H1 (cell line): Measurements from ENCODE around the gene C17orf50. TPM values are rescaled to one million over a fixed set of nuclear protein-coding genes. Genes with fewer than 3 reads are reported as not detected.
A peak's percentile ranks its signal among the peaks of the same experiment; 100 is the strongest.

Experiments used
- HDAC6 ChIP-seq: IDR thresholded peaks from one replicate; pipeline ENCODE4 v1.7.1; 2012; ENCODE audit warnings: low read depth, mild to moderate bottlenecking, inconsistent platforms, low read length, moderate library complexity
- POLR2A ChIP-seq, 2 experiments: IDR thresholded peaks; 1 replicate in 1 of 2; 2 replicates in 1 of 2; pipeline ENCODE4 v1.6.1; 2011; ENCODE audit warnings: low read depth in 2 of 2, low read length in 2 of 2, mild to moderate bottlenecking in 2 of 2; ENCODE audit errors: control extremely low read depth in 1 of 2
- RXRA ChIP-seq: IDR thresholded peaks from 2 replicates; pipeline ENCODE4 v1.6.1; 2011; ENCODE audit warnings: low read depth, mild to moderate bottlenecking, low read length, moderate library complexity; ENCODE audit not compliant: insufficient read depth
- polyA plus RNA-seq, 7 experiments: library from polyadenylated mRNA; depleted of rRNA in 3 of 7; stranded (reverse) in 5 of 7; unstranded in 2 of 7; fragments of >200 nt in 5 of 7; fragments of 200-250 nt in 2 of 7; gene quantifications; 1 replicate in 5 of 7; 2 replicates in 1 of 7; 4 replicates in 1 of 7; pipeline versions ENCODE4 v1.2.1 to v1.2.3, GENCODE V29; 2011 to 2013; ENCODE audit warnings: missing spikeins in 2 of 7, mixed read lengths in 2 of 7
- total RNA-seq: library from RNA; stranded (reverse); fragmentation: NEBNext Ultra II Directional; extraction: Animal tissue kit (Norgen Biotek cat#: 25700); gene quantifications from 2 replicates; pipeline ENCODE4 v1.2.1, GENCODE V29; 2021
- TF ChIP-seq, protein P1 (sequence below): IDR thresholded peaks from 2 replicates; pipeline ENCODE4 v1.6.1; 2011; ENCODE audit warnings: low read depth, mild to moderate bottlenecking, low read length; ENCODE audit not compliant: insufficient read depth

The C17orf50 gene
- total and polyA plus RNA-seq, 2 of the 8 experiments (the other 6 are each of a cell fraction or from before 2014, with no cell fraction given): 0.12 TPM; not detected in 1

DNA sequence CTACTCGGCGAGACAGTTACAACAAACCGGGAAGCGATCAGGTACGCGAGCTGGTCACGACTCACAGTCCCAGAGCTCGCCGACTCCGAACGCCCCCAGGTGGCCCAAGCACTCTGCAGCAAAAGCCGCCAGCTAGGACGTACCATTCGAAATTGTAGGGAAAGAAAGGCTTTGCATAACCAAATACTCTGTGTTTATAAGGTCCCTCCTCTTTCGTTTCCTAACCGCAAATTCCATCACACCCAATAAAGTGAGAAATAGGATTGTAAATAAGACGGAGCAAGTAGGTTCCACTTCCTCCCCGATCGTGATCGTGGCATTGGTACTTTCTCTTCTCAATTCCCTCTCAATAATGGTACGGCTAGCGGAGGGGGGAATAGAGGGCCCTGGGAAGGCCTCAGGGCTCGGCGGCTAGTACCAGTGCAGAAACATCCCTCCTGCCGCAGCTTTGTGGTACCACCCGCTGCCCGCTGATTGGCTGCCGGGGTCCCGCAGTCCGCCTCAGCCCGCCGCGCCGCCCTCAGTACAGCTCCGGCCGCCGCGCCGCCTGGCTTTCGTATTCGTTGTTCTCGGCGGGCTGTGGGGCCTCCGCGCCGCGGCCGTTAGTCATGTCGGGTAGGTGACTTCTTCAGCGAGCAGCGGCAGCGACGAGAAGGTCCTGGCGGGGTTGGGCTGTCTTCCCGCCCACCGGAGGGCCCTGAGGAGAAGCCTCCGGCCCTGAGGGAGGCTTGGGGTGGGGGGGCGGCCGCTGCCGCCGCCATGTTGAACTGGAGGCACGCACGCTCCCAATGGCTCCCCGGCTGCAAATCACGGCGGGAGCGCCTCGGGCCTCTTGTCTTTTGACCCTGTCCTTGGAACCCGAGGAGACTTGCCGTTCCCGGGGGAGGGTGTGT is 48.5 kb downstream of the C17orf50 start, which contains the start of gene TAF15 (continued):
- TF ChIP-seq, protein P1, sequence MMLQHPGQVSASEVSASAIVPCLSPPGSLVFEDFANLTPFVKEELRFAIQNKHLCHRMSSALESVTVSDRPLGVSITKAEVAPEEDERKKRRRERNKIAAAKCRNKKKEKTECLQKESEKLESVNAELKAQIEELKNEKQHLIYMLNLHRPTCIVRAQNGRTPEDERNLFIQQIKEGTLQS: no peak
- TF ChIP-seq POLR2A (IDR thresholded peaks at IDR 0.05; ENCODE audit: control extremely low read depth in 1 of 2, low read depth in 2 of 2, low read length in 2 of 2) (peak; percentile 97 to 99), HDAC6 (no peak), RXRA (no peak)
